Uterus (tissue), 2 donors: Measurements from ENCODE around the gene SNX9.
A peak's percentile ranks its signal among the peaks of the same experiment; 100 is the strongest.

ENCODE experiments used
- POLR2A ChIP-seq, 2 donors: fragments of 450-650 bp; IDR thresholded peaks; one replicate each; pipeline ENCODE4 v1.6.1; 2016; ENCODE audit warnings: antibody characterized with exemption in 2 of 2, mild to moderate bottlenecking in 1 of 2, moderate library complexity in 1 of 2
- TF ChIP-seq, protein P1 (sequence below), 4 experiments: fragments of 200-600 bp in 2 of 4; fragments of 450-650 bp in 2 of 4; sonication (generic) in 2 of 4; IDR thresholded peaks; one replicate each; pipeline ENCODE4 v1.5.1; 2016 to 2019; ENCODE audit warnings: antibody characterized with exemption in 4 of 4, mild to moderate bottlenecking in 2 of 4, moderate library complexity in 1 of 4

- TF ChIP-seq POLR2A (IDR thresholded peaks at IDR 0.05): no peak
- TF ChIP-seq, protein P1, sequence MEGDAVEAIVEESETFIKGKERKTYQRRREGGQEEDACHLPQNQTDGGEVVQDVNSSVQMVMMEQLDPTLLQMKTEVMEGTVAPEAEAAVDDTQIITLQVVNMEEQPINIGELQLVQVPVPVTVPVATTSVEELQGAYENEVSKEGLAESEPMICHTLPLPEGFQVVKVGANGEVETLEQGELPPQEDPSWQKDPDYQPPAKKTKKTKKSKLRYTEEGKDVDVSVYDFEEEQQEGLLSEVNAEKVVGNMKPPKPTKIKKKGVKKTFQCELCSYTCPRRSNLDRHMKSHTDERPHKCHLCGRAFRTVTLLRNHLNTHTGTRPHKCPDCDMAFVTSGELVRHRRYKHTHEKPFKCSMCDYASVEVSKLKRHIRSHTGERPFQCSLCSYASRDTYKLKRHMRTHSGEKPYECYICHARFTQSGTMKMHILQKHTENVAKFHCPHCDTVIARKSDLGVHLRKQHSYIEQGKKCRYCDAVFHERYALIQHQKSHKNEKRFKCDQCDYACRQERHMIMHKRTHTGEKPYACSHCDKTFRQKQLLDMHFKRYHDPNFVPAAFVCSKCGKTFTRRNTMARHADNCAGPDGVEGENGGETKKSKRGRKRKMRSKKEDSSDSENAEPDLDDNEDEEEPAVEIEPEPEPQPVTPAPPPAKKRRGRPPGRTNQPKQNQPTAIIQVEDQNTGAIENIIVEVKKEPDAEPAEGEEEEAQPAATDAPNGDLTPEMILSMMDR (IDR thresholded peaks at IDR 0.05): peak; percentile 43 to 74 (median 67)
These were observed 124.0 kb downstream of the SNX9 start for GRCh38 chr6:157946865-157947532.
